Measurements from ENCODE around the gene IFI16. TPM values are rescaled to one million over a fixed set of nuclear protein-coding genes. Genes with fewer than 3 reads are reported as not detected.

The IFI16 gene
- total and polyA plus RNA-seq, 2 of the 13 experiments (the other 11 are each of a cell fraction or from before 2014, with no cell fraction given) = not detected

DNA sequence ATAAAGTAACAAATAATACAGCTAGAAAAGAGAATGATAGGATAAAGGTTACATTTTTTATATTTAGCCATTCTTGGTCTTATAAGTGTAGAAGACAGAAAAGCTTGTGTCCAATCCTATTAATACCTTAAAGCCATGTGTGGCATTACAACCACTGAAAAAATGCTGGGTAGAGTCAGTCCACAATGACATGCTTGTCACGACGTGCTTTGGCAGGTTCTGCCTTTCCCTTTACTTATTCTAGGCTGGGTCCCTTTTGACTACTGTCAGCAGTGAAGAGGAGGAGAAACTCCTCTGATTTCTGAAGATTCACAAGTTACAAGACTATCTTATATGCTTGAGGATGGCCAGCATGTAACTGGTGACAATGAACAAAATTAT, 81.5 kb downstream of the IFI16 start (continued):
- TF ChIP-seq, protein P1, sequence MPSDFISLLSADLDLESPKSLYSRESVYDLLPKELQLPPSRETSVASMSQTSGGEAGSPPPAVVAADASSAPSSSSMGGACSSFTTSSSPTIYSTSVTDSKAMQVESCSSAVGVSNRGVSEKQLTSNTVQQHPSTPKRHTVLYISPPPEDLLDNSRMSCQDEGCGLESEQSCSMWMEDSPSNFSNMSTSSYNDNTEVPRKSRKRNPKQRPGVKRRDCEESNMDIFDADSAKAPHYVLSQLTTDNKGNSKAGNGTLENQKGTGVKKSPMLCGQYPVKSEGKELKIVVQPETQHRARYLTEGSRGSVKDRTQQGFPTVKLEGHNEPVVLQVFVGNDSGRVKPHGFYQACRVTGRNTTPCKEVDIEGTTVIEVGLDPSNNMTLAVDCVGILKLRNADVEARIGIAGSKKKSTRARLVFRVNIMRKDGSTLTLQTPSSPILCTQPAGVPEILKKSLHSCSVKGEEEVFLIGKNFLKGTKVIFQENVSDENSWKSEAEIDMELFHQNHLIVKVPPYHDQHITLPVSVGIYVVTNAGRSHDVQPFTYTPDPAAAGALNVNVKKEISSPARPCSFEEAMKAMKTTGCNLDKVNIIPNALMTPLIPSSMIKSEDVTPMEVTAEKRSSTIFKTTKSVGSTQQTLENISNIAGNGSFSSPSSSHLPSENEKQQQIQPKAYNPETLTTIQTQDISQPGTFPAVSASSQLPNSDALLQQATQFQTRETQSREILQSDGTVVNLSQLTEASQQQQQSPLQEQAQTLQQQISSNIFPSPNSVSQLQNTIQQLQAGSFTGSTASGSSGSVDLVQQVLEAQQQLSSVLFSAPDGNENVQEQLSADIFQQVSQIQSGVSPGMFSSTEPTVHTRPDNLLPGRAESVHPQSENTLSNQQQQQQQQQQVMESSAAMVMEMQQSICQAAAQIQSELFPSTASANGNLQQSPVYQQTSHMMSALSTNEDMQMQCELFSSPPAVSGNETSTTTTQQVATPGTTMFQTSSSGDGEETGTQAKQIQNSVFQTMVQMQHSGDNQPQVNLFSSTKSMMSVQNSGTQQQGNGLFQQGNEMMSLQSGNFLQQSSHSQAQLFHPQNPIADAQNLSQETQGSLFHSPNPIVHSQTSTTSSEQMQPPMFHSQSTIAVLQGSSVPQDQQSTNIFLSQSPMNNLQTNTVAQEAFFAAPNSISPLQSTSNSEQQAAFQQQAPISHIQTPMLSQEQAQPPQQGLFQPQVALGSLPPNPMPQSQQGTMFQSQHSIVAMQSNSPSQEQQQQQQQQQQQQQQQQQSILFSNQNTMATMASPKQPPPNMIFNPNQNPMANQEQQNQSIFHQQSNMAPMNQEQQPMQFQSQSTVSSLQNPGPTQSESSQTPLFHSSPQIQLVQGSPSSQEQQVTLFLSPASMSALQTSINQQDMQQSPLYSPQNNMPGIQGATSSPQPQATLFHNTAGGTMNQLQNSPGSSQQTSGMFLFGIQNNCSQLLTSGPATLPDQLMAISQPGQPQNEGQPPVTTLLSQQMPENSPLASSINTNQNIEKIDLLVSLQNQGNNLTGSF (CRISPR knock-in tag; IDR thresholded peaks at IDR 0.05) = no peak
- no peak for TF ChIP-seq ETV6 (CRISPR knock-in tag; conservative IDR thresholded peaks at IDR 0.05)
- no peak for TF ChIP-seq HOXA3 (CRISPR knock-in tag; IDR thresholded peaks at IDR 0.05)
- no peak for TF ChIP-seq ZMAT3 (CRISPR knock-in tag; conservative IDR thresholded peaks at IDR 0.05)

DNA sequence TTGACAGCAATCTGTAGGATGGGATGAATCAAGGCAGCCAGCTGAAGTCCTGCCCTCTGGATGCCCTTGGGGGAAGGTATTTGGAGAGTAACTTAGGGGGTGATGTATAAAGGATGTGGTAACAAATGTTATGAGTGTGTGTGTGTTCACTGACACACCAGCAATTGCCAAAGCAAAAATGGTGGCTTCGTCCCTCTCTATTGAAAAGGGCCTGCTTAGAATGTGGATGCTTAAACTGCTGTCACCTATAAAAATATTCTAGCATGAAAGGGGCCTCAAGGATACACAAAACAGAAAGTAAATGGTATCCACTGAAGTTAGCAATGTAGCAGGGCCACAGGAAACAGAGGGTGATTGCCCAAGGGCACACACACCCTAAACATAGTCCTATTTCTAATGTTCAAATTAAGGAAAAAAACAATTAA, 81.9 kb downstream of the IFI16 start:
- H3K4me1 ChIP-seq (ENCODE audit: insufficient read depth, low read length) = no peaks in the 10 kb centered on the region
- H4K20me1 ChIP-seq (ENCODE audit: insufficient read depth, low read length) = no peaks in the 10 kb centered on the region
- no peak for DNase-seq (ENCODE audit: low spot score)
- CTCF ChIA-PET (ENCODE audit: low intra/inter-chr PET ratio, low total read pairs) = no interaction called here
- H3K79me2 ChIP-seq (ENCODE audit: insufficient read depth, low read length) = no peaks in the 10 kb centered on the region
- no peak overlapping the region for H2AFZ ChIP-seq (ENCODE audit: low read length)
- POLR2A ChIA-PET = no interaction called here
- BruUV-seq (replicated peaks) = no TSS peak
- no peaks in the 10 kb centered on the region for H3K36me3 ChIP-seq (replicated peaks in 1 of 2; ENCODE audit: control insufficient read depth in 1 of 2, insufficient read depth in 2 of 2, low read length in 2 of 2)
- WGBS (ENCODE audit: low lambda C conversion rate) = 5% methylated on average over 1 of the region's 1 CpG
- in situ Hi-C loops (cut with HindIII; ENCODE audit: extremely low pct_ligation_motif_present, low pct_unique_long_range_greater_than_20kb) (no loop called here), intact Hi-C loops (cut with micrococcal nuclease; ENCODE audit: unreplicated experiment) (no loop called here)
- H3K27ac ChIP-seq (ENCODE audit: extremely low read length, insufficient read depth, low read length) = no peak overlapping the region
- H3K9ac ChIP-seq (ENCODE audit: insufficient read depth, low read depth, low read length) = no peak overlapping the region
- H3K27me3 ChIP-seq (ENCODE audit: control insufficient read depth in 1 of 2, insufficient read depth in 2 of 2, low read length in 2 of 2) = no peaks in the 10 kb centered on the region
- FAIRE-seq = no peak
- no peaks in the 10 kb centered on the region for H3K9me3 ChIP-seq (ENCODE audit: low read length)
- no peak overlapping the region for H3K4me3 ChIP-seq (replicated peaks in 1 of 3; ENCODE audit: insufficient read depth in 1 of 3, low read depth in 2 of 3, low read length in 3 of 3)
- ATAC-seq = no peak
- H3K4me2 ChIP-seq (ENCODE audit: low read depth, low read length) = no peak overlapping the region
- no peak for TF ChIP-seq ZNF839 (CRISPR knock-in tag; IDR thresholded peaks at IDR 0.05; ENCODE audit: borderline replicate concordance)
- TF ChIP-seq, protein P2, sequence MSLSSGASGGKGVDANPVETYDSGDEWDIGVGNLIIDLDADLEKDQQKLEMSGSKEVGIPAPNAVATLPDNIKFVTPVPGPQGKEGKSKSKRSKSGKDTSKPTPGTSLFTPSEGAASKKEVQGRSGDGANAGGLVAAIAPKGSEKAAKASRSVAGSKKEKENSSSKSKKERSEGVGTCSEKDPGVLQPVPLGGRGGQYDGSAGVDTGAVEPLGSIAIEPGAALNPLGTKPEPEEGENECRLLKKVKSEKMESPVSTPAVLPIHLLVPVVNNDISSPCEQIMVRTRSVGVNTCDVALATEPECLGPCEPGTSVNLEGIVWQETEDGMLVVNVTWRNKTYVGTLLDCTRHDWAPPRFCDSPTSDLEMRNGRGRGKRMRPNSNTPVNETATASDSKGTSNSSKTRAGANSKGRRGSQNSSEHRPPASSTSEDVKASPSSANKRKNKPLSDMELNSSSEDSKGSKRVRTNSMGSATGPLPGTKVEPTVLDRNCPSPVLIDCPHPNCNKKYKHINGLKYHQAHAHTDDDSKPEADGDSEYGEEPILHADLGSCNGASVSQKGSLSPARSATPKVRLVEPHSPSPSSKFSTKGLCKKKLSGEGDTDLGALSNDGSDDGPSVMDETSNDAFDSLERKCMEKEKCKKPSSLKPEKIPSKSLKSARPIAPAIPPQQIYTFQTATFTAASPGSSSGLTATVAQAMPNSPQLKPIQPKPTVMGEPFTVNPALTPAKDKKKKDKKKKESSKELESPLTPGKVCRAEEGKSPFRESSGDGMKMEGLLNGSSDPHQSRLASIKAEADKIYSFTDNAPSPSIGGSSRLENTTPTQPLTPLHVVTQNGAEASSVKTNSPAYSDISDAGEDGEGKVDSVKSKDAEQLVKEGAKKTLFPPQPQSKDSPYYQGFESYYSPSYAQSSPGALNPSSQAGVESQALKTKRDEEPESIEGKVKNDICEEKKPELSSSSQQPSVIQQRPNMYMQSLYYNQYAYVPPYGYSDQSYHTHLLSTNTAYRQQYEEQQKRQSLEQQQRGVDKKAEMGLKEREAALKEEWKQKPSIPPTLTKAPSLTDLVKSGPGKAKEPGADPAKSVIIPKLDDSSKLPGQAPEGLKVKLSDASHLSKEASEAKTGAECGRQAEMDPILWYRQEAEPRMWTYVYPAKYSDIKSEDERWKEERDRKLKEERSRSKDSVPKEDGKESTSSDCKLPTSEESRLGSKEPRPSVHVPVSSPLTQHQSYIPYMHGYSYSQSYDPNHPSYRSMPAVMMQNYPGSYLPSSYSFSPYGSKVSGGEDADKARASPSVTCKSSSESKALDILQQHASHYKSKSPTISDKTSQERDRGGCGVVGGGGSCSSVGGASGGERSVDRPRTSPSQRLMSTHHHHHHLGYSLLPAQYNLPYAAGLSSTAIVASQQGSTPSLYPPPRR (CRISPR knock-in tag; IDR thresholded peaks at IDR 0.05; ENCODE audit: borderline replicate concordance) = no peak
- no peak for TF ChIP-seq AGO2 (optimal IDR thresholded peaks at IDR 0.05; ENCODE audit: low read depth, low read length)
- TF ChIP-seq, protein P3, sequence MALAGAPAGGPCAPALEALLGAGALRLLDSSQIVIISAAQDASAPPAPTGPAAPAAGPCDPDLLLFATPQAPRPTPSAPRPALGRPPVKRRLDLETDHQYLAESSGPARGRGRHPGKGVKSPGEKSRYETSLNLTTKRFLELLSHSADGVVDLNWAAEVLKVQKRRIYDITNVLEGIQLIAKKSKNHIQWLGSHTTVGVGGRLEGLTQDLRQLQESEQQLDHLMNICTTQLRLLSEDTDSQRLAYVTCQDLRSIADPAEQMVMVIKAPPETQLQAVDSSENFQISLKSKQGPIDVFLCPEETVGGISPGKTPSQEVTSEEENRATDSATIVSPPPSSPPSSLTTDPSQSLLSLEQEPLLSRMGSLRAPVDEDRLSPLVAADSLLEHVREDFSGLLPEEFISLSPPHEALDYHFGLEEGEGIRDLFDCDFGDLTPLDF (CRISPR knock-in tag; IDR thresholded peaks at IDR 0.05) = no peak
- no peak for TF ChIP-seq NCOA2 (CRISPR knock-in tag; IDR thresholded peaks at IDR 0.05)
- TF ChIP-seq ZNF616 (CRISPR knock-in tag; IDR thresholded peaks at IDR 0.05; ENCODE audit: low read depth) = no peak
- TF ChIP-seq, protein P4, sequence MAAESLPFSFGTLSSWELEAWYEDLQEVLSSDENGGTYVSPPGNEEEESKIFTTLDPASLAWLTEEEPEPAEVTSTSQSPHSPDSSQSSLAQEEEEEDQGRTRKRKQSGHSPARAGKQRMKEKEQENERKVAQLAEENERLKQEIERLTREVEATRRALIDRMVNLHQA (CRISPR knock-in tag; IDR thresholded peaks at IDR 0.05) = no peak
- TF ChIP-seq ZFAT (CRISPR knock-in tag; conservative IDR thresholded peaks at IDR 0.05) = no peak

Measured in HepG2 (cell line).